GM18951 (cell line): ENCODE data around the gene FGF3.

Experiments used
- POLR2A ChIP-seq: IDR thresholded peaks from 4 replicates; pipeline ENCODE4 v1.6.1; 2011; ENCODE audit warnings: mild to moderate bottlenecking; ENCODE audit not compliant: insufficient read length, insufficient read depth; ENCODE audit errors: extremely low read depth
- in situ Hi-C: fragments of 300-500 bp; cut with MboI; formaldehyde crosslinking; loops from one replicate; pipeline ENCODE4 v1.12.0; 2022; ENCODE audit warnings: low sequenced_read_pairs, mixed read lengths, inconsistent platforms; ENCODE audit not compliant: unreplicated experiment

FGF3 gene

GRCh38 chr11:69818603-69819441, at the start of gene FGF3:
Gene FGF3, minus strand, starts transcription at chr11:69819416. Its CDS starts 483 bp downstream, at chr11:69818933.
- in situ Hi-C loops = no loop called here
- TF ChIP-seq POLR2A = no peak

GRCh38 chr11:69868871-69869270, 49.7 kb upstream of the FGF3 start:
- TF ChIP-seq POLR2A = no peak
- in situ Hi-C loops = no loop called here

GRCh38 chr11:69868006-69868810, 49.0 kb upstream of the FGF3 start:
- in situ Hi-C loops = no loop called here
- no peak for TF ChIP-seq POLR2A

- TF ChIP-seq POLR2A = no peak
- in situ Hi-C loops = no loop called here
Measured at GRCh38 chr11:69867076-69868005, 48.1 kb upstream of the FGF3 start.

- TF ChIP-seq POLR2A = no peak
- in situ Hi-C loops = no loop called here
Measured at GRCh38 chr11:69866648-69867047, 47.4 kb upstream of the FGF3 start.

GRCh38 chr11:69865707-69866106, 46.5 kb upstream of the FGF3 start:
- no peak for TF ChIP-seq POLR2A
- in situ Hi-C loops = no loop called here

- in situ Hi-C loops = no loop called here
- TF ChIP-seq POLR2A = no peak
Measured at GRCh38 chr11:69864686-69865661, 45.8 kb upstream of the FGF3 start.

GRCh38 chr11:69863544-69864200, 44.5 kb upstream of the FGF3 start:
- no peak for TF ChIP-seq POLR2A
- in situ Hi-C loops = no loop called here

GRCh38 chr11:69862797-69863543, 43.8 kb upstream of the FGF3 start:
- in situ Hi-C loops = no loop called here
- no peak for TF ChIP-seq POLR2A

GRCh38 chr11:69862331-69862771, 43.1 kb upstream of the FGF3 start:
- TF ChIP-seq POLR2A = no peak
- in situ Hi-C loops = no loop called here

- in situ Hi-C loops = no loop called here
- TF ChIP-seq POLR2A = no peak
Measured at GRCh38 chr11:69861901-69862300, 42.7 kb upstream of the FGF3 start.
